ENCODE data around the gene SPOCK3.

Gene SPOCK3

GRCh38 chr4:166846939-166847338 lies 387.4 kb downstream of the SPOCK3 start:
- no peak overlapping the region for H3K4me3 ChIP-seq (ENCODE audit: low read depth, low read length)
- no peak overlapping the region for H3K9ac ChIP-seq (ENCODE audit: low read depth, low read length)
- H3K4me1 ChIP-seq (ENCODE audit: control insufficient read depth, insufficient read depth, low read length): no peaks in the 10 kb centered on the region
- no peaks in the 10 kb centered on the region for H3K36me3 ChIP-seq (ENCODE audit: control insufficient read depth, insufficient read depth, low read length)
- no peaks in the 10 kb centered on the region for H3K9me3 ChIP-seq (ENCODE audit: control insufficient read depth, insufficient read depth, low read length)
- H3K27me3 ChIP-seq (ENCODE audit: control insufficient read depth, insufficient read depth, low read length): no peaks in the 10 kb centered on the region

GRCh38 chr4:166842795-166843261 lies 391.5 kb downstream of the SPOCK3 start:
- no peak overlapping the region for H3K4me3 ChIP-seq (ENCODE audit: low read depth, low read length)
- H3K9ac ChIP-seq (ENCODE audit: low read depth, low read length): no peak overlapping the region
- H3K9me3 ChIP-seq (ENCODE audit: control insufficient read depth, insufficient read depth, low read length): no peaks in the 10 kb centered on the region

DNA sequence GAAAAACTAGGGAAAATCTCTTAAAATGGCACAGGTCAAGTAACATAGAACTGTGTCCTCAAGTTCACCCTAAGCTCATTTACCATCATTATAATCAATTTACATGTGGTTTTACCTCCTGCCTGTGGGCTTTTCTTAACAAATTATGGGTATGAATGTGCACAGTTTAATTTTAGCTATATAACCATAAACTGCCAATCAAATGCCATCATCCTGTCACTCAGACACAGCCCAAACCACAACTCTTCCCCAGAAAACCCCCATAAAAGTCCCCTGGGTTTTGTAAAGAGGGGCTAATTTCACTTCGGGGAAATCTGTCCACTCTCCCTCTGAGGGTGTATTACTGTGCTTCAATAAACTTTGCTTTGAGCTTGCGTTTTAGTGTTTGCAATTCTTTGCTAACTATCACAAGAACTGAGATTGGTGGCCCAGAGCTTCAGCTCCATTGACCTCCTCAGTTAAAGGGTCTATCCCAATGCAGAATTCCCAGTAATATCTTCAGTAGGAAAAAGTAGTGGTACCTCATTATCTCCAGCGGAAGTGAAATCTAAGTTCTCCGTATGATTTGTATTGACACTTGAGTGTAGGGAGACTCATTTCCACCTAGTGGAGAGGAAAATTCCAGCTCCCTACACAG lies 394.6 kb downstream of the SPOCK3 start:
- Histone ChIP-seq H3K4me3 (ENCODE audit: low read depth, low read length) (no peak overlapping the region), H3K4me1 (ENCODE audit: control insufficient read depth, insufficient read depth, low read length) (no peaks in the 10 kb centered on the region), H3K9ac (ENCODE audit: low read depth, low read length) (no peak overlapping the region), H3K27me3 (ENCODE audit: control insufficient read depth, insufficient read depth, low read length) (no peaks in the 10 kb centered on the region), H3K36me3 (ENCODE audit: control insufficient read depth, insufficient read depth, low read length) (no peaks in the 10 kb centered on the region), H3K9me3 (ENCODE audit: control insufficient read depth, insufficient read depth, low read length) (no peaks in the 10 kb centered on the region)

More at GRCh38 chr4:166842795-166843261, 391.5 kb downstream of the SPOCK3 start:
- Histone ChIP-seq H3K27me3 (ENCODE audit: control insufficient read depth, insufficient read depth, low read length) (no peaks in the 10 kb centered on the region), H3K4me1 (ENCODE audit: control insufficient read depth, insufficient read depth, low read length) (no peaks in the 10 kb centered on the region), H3K36me3 (ENCODE audit: control insufficient read depth, insufficient read depth, low read length) (no peaks in the 10 kb centered on the region)

- H3K36me3 ChIP-seq (ENCODE audit: control insufficient read depth, insufficient read depth, low read length): no peaks in the 10 kb centered on the region
- H3K27me3 ChIP-seq (ENCODE audit: control insufficient read depth, insufficient read depth, low read length): no peaks in the 10 kb centered on the region
- no peaks in the 10 kb centered on the region for H3K9me3 ChIP-seq (ENCODE audit: control insufficient read depth, insufficient read depth, low read length)
- no peak overlapping the region for H3K9ac ChIP-seq (ENCODE audit: low read depth, low read length)
- H3K4me3 ChIP-seq (ENCODE audit: low read depth, low read length): no peak overlapping the region
- no peaks in the 10 kb centered on the region for H3K4me1 ChIP-seq (ENCODE audit: control insufficient read depth, insufficient read depth, low read length)
Observed at GRCh38 chr4:166838975-166839614, 395.2 kb downstream of the SPOCK3 start.

- H3K9ac ChIP-seq (ENCODE audit: low read depth, low read length): no peak overlapping the region
- no peaks in the 10 kb centered on the region for H3K9me3 ChIP-seq (ENCODE audit: control insufficient read depth, insufficient read depth, low read length)
- H3K4me3 ChIP-seq (ENCODE audit: low read depth, low read length): no peak overlapping the region
- no peaks in the 10 kb centered on the region for H3K4me1 ChIP-seq (ENCODE audit: control insufficient read depth, insufficient read depth, low read length)
- H3K27me3 ChIP-seq (ENCODE audit: control insufficient read depth, insufficient read depth, low read length): no peaks in the 10 kb centered on the region
- no peaks in the 10 kb centered on the region for H3K36me3 ChIP-seq (ENCODE audit: control insufficient read depth, insufficient read depth, low read length)
Observed at GRCh38 chr4:166836865-166837264, 397.4 kb downstream of the SPOCK3 start.

DNA sequence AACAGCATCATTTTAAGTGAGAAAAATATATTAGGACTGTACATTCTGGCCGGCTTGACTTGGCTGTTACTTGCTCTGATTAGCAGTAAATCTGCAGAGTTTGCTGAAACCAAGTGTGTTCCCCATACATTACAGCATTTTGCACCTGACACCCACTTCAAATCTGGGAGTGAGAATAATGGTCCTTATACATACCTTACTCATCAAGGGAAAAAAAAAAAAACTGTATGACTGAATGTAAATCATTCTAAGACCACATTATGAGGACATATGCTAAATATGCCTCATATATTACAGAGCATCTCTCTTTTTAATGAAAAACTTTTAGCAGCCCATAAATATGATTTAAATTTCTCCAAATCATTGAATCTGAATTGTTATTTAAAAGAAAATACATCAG lies 406.7 kb downstream of the SPOCK3 start:
- no peak overlapping the region for H3K9ac ChIP-seq (ENCODE audit: low read depth, low read length)
- no peak overlapping the region for H3K4me3 ChIP-seq (ENCODE audit: low read depth, low read length)
- H3K36me3 ChIP-seq (ENCODE audit: control insufficient read depth, insufficient read depth, low read length): no peaks in the 10 kb centered on the region
- H3K9me3 ChIP-seq (ENCODE audit: control insufficient read depth, insufficient read depth, low read length): no peaks in the 10 kb centered on the region
- H3K27me3 ChIP-seq (ENCODE audit: control insufficient read depth, insufficient read depth, low read length): no peaks in the 10 kb centered on the region
- H3K4me1 ChIP-seq (ENCODE audit: control insufficient read depth, insufficient read depth, low read length): no peaks in the 10 kb centered on the region

GRCh38 chr4:166827167-166827566 lies 407.1 kb downstream of the SPOCK3 start:
- no peaks in the 10 kb centered on the region for H3K4me1 ChIP-seq (ENCODE audit: control insufficient read depth, insufficient read depth, low read length)
- no peaks in the 10 kb centered on the region for H3K9me3 ChIP-seq (ENCODE audit: control insufficient read depth, insufficient read depth, low read length)
- no peak overlapping the region for H3K9ac ChIP-seq (ENCODE audit: low read depth, low read length)
- no peak overlapping the region for H3K4me3 ChIP-seq (ENCODE audit: low read depth, low read length)
- H3K36me3 ChIP-seq (ENCODE audit: control insufficient read depth, insufficient read depth, low read length): no peaks in the 10 kb centered on the region
- no peaks in the 10 kb centered on the region for H3K27me3 ChIP-seq (ENCODE audit: control insufficient read depth, insufficient read depth, low read length)

GRCh38 chr4:166823848-166824247 lies 410.4 kb downstream of the SPOCK3 start:
- Histone ChIP-seq H3K4me3 (ENCODE audit: low read depth, low read length) (no peak overlapping the region), H3K9ac (ENCODE audit: low read depth, low read length) (no peak overlapping the region), H3K27me3 (ENCODE audit: control insufficient read depth, insufficient read depth, low read length) (no peaks in the 10 kb centered on the region), H3K4me1 (ENCODE audit: control insufficient read depth, insufficient read depth, low read length) (no peaks in the 10 kb centered on the region), H3K36me3 (ENCODE audit: control insufficient read depth, insufficient read depth, low read length) (no peaks in the 10 kb centered on the region), H3K9me3 (ENCODE audit: control insufficient read depth, insufficient read depth, low read length) (no peaks in the 10 kb centered on the region)

GRCh38 chr4:166823126-166823525 lies 411.2 kb downstream of the SPOCK3 start:
- Histone ChIP-seq H3K27me3 (ENCODE audit: control insufficient read depth, insufficient read depth, low read length) (no peaks in the 10 kb centered on the region), H3K4me1 (ENCODE audit: control insufficient read depth, insufficient read depth, low read length) (no peaks in the 10 kb centered on the region), H3K36me3 (ENCODE audit: control insufficient read depth, insufficient read depth, low read length) (no peaks in the 10 kb centered on the region), H3K4me3 (ENCODE audit: low read depth, low read length) (no peak overlapping the region), H3K9me3 (ENCODE audit: control insufficient read depth, insufficient read depth, low read length) (no peaks in the 10 kb centered on the region), H3K9ac (ENCODE audit: low read depth, low read length) (no peak overlapping the region)

GRCh38 chr4:166822386-166822785 lies 411.9 kb downstream of the SPOCK3 start:
- H3K9me3 ChIP-seq (ENCODE audit: control insufficient read depth, insufficient read depth, low read length): no peaks in the 10 kb centered on the region
- H3K9ac ChIP-seq (ENCODE audit: low read depth, low read length): no peak overlapping the region
- H3K27me3 ChIP-seq (ENCODE audit: control insufficient read depth, insufficient read depth, low read length): no peaks in the 10 kb centered on the region
- H3K36me3 ChIP-seq (ENCODE audit: control insufficient read depth, insufficient read depth, low read length): no peaks in the 10 kb centered on the region
- H3K4me1 ChIP-seq (ENCODE audit: control insufficient read depth, insufficient read depth, low read length): no peaks in the 10 kb centered on the region
- H3K4me3 ChIP-seq (ENCODE audit: low read depth, low read length): no peak overlapping the region

DNA sequence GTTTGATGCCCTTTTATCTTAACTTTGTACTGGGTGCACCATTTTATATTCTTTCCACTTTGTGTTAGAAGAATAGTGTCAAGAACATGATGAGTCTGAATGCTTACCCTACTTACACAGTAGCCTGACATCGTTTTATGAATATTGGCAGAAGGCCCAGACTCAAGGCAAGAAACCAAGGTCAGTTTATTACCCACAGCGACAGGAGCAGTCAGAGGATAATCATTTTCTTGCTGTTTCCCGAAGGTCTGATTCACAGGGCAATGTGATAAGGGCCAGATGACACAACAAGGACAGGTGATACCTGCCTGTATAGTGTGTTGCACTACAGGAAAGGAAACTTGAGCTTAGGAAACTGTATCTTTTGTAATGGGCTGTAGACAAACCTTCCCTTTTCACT lies 417.4 kb downstream of the SPOCK3 start:
- Histone ChIP-seq H3K36me3 (ENCODE audit: control insufficient read depth, insufficient read depth, low read length) (no peaks in the 10 kb centered on the region), H3K9ac (ENCODE audit: low read depth, low read length) (no peak overlapping the region), H3K4me1 (ENCODE audit: control insufficient read depth, insufficient read depth, low read length) (no peaks in the 10 kb centered on the region), H3K4me3 (ENCODE audit: low read depth, low read length) (no peak overlapping the region), H3K27me3 (ENCODE audit: control insufficient read depth, insufficient read depth, low read length) (no peaks in the 10 kb centered on the region), H3K9me3 (ENCODE audit: control insufficient read depth, insufficient read depth, low read length) (no peaks in the 10 kb centered on the region)

DNA sequence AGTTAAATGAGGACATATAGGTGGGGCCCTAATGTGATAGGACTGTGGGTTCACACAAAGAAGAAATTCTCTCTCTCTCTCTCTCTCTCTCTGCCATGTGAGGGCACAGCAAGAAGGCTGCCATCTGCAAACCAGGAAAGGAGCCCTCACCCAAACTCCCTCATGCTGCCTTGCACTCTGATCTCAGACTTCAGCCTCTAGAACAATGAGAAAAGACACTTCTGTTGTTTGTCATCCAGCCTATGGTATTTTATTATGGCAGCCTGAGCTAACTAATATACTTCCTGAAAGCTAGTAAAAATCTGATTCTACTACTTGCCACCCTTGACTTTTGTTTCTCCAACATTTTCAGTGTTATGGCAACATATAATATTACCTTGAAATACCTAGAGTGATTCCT lies 425.9 kb downstream of the SPOCK3 start:
- no peak overlapping the region for H3K9ac ChIP-seq (ENCODE audit: low read depth, low read length)

More for the DNA sequence above, 425.9 kb downstream of the SPOCK3 start:
- Histone ChIP-seq H3K36me3 (ENCODE audit: control insufficient read depth, insufficient read depth, low read length) (no peaks in the 10 kb centered on the region), H3K9me3 (ENCODE audit: control insufficient read depth, insufficient read depth, low read length) (no peaks in the 10 kb centered on the region), H3K27me3 (ENCODE audit: control insufficient read depth, insufficient read depth, low read length) (no peaks in the 10 kb centered on the region), H3K4me1 (ENCODE audit: control insufficient read depth, insufficient read depth, low read length) (no peaks in the 10 kb centered on the region), H3K4me3 (ENCODE audit: low read depth, low read length) (no peak overlapping the region)
